NCI-H2227 (cell line): Measurements from ENCODE around the gene CLOCK.

Experiments used
- DNase-seq: peaks from one replicate; lab custom pipeline; 2025; ENCODE audit not compliant: unreplicated experiment; lab: John Stamatoyannopoulos, UW

Gene CLOCK

DNA sequence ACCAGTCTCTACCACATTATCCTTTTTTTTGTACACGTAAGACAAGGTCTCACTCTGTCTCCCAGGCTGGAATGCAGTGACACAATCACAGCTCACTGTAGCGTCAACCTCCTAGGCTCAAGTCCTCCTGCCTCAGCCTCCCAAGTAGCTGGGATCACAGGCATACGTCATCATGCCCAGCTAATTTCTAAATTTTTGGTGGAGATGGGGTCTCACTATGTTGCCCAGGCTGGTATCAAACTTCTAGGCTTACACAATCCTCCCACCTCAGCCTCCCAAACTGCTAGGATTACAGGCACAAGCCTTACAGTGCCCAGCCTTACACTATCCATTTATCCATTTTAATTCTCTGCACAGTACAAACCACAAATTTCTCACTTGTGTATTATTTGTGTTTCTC is 58.0 kb downstream of the CLOCK start:
- no peak for DNase-seq

DNA sequence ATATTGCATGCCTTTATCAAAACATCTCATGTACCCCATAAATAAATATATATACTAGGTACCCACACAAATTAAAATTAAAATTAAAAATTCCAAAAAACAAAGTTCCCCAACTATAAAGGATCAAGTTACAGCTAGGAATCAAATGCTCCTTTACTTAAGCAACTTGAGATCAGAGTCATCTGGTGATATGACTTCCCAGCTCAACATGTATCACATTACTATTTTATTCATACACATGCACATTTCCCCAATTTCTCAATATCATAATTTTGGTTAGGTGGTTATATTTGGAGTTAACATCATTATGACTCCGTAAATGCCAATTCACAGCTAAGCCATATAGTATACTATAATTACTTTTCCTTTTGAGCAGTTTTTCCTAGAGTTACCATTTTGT is 60.9 kb downstream of the CLOCK start:
- no peak for DNase-seq

DNA sequence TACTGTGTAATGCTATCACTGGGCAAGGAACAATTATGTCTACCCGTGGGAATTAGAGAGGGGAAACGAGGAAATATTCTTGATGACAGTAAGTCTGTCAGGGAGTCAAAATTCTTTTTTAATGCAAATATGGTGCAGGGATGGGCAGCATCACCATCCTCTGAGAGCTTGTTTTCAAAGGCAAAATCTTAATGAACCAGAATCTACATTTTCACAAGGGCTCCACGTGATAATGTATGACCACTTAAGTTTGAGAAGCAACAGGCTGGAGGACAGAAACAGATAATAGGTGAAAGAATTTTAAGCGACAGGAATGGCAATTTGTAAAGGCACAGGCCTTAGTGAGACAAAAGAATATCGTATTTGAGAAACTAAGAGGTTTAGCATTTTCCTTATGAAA is 63.4 kb downstream of the CLOCK start:
- no peak for DNase-seq

DNA sequence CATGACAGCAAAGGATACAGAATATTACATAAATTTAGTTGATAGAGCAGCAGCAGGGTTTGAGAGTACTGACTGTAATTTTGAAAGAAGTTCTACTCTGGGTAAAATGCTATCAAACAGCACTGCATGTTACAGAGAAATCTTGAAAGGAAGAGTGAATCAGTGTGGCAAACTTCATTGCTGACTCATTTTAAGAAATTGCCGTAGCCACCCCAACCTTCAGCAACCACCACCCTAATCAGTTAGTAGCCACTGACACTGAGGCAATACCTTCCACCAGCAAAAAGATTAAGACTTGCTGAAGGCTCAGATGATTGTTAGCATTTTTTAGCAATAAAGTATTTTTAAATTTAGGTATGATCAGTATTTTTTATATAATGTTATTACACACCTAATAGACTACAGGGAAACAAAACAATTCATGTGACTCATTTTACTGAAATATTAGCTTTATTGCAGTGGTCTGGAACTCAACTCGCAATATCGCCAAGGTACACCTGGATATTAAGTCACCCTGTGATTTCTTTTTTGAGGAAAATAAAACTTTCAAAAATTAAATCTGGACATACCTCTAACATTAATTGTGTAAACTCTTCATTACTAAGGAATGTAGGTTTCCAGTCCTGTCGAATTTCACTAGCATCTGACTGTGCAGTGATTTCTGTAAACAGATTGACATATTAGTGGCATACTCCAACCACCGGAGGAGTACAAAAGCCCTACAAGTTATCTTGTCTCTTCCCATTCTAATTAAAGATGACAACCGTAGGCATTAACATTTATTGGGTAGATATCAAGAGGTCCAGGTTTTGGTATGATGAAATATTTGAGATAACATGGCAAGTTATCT is 71.1 kb downstream of the CLOCK start:
- DNase-seq, result no peak

DNA sequence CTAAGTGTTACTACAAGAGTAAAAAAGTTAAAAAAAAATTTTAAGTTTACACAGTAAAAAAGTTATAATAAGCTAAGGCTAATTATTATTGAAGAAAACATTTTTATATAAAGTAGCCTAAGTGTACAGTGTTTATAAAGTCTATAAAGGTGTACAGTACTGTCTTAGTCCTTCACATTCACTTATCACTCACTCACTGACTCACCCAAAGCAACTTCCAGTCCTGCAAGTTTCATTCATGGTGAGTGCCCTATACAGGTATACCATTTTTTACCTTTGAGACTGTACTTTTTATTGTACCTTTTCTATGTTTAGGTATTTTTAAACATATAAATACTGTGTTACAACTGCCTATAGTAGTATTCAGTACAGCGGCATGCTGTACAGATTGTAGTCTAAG is 76.7 kb downstream of the CLOCK start:
- no peak for DNase-seq

DNA sequence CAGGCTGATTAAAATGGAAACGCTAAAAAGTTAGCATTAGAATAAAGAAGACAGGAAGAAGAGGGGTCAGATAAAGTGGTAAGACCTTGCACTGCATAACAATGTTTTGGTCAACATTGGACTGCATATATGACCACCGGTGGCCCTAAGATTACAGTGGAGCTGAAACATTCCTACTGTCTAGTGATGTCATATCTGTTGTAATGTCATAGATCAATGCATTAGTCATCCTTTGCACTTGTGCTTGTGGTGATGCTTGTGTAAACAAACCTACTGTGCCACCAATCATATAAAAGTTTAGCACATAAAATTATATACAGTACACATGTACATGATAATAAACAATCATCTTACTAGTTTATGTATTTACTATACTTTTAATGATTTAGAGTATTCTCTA is 78.0 kb downstream of the CLOCK start:
- no peak for DNase-seq

DNA sequence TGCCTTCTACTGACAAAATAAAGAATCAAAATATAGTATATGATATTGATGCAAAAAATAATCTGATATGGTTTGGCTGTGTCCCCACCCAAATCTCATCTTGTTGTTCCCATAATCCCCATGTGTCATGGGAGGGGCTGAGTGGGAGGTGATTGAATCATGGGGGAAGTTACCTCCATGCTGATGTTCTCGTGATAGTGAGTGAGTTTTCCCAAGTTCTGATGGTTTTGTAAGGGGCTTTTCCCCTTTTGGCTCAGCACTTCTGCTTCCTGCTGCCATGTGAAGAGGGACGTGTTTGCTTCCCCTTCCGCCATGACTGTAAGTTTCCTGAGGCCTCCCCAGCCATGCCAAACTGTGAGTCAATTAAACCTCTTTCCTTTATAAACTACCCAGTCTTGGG is 80.7 kb downstream of the CLOCK start:
- no peak for DNase-seq

DNA sequence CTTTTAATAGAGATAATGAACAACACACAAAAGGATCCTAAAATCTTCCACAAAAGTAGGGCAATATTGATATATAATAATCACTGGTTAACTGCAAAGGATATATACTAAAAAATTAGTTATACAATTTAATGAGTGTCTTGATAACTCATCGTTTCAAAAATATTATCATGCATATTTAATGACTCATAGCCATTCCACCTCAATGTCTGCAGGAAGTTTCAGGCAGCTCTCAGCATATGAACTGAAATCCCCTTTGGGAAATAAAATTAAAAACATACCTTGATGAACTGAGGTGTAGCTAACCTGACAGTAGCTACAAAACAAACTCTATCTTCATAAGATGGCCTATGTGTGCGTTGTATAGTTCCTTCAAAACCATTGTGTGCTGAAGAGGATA is 88.1 kb downstream of the CLOCK start:
- no peak for DNase-seq

DNA sequence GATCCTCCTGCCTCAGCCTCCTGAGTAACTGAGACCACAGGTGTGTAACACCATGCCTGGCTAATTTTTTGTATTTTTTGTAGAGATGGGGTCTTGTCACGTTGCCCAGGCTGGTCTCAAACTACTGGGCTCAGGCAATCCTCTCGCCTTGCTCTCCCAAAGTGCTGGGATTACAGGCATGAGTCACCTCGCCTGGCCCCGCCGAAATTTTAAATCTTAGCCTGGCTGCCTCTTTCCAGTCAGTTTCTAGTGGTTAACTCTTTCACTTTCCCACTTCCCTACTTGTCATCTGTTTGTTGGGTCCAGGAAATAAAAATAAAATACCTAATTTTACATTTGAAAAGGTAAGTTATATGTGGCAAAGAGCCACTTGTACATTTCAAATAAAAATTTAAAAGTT is 88.5 kb downstream of the CLOCK start:
- no peak for DNase-seq

DNA sequence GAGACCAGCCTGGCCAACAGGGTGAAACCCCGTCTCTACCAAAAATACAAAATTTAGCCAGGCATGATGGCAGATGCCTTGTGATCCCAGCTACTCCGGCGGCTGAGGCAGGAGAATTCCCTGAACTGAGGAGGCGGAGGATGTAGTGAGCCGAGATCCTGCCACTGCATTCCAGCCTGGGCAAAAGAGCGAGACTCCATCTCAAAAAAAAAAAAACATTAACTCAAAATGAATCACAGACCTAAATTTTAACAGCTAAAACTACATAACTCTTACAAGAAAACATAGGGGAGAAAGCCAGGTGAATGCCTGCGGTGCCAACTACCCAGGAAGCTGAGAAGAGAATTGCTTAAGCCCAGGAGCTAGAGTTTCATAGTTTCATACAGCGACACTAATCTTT is 96.1 kb downstream of the CLOCK start:
- no peak for DNase-seq

DNA sequence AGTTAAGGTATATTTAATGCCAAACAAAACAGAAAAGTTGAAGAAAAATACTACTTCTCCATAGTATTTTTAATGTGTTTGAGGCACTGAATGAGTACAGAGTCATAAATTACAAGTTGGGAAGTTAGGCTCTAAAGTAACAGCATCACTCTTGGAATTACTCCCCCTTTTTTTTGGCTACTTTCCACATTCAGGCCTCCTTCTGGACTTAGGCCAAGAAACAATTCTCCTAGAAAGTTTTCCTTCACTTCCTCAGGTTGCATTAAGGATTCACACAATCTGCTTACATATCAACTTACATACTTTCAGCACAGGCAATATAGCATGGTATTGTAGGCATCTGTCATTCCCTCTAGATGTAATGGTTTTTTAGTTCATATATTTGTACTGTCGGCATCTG is 98.9 kb downstream of the CLOCK start:
- DNase-seq, result no peak

DNA sequence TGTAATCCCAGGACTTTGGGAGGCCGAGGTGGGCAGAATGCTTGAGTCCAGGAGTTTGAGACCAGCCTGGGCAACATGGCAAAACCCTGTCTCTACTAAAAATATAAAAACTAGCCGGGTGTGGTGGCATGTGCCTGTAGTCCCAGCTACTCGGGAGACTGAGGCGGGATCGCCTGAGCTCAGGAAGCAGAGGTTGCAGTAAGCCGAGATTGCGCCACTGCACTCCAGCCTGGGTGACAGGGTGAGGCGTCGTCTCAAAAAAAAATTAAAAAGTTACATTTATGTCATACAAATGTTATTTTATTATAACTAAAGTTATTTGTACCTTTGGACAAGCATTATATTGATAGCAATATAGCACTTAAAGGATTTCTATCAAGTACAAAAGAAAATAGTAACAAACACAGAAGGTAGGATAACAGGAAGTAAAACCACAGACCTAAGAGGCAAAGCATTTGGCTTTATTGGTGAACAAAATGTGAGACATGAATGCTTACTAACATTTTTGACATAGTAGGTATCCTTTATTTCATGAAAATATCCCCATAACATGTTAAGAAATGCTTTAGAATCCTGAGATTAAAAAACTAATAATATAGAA is 99.5 kb downstream of the CLOCK start:
- DNase-seq, result no peak

DNA sequence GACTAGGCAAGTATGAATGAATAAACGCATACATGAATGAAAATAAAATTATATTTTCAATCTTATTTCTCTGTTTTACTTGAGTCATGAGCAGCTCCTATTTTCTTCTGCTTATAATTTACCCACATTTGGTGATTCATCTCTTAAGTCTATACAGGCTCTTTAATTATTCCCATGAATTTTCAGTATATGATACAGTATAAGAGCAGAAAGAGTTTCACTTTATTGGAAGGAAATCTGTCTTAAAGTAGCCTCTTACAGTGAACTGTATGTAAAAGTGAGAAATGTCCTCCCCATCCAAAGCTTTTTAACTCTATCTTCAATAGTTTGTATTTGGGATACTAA is 100.2 kb downstream of the CLOCK start:
- DNase-seq, result no peak

DNA sequence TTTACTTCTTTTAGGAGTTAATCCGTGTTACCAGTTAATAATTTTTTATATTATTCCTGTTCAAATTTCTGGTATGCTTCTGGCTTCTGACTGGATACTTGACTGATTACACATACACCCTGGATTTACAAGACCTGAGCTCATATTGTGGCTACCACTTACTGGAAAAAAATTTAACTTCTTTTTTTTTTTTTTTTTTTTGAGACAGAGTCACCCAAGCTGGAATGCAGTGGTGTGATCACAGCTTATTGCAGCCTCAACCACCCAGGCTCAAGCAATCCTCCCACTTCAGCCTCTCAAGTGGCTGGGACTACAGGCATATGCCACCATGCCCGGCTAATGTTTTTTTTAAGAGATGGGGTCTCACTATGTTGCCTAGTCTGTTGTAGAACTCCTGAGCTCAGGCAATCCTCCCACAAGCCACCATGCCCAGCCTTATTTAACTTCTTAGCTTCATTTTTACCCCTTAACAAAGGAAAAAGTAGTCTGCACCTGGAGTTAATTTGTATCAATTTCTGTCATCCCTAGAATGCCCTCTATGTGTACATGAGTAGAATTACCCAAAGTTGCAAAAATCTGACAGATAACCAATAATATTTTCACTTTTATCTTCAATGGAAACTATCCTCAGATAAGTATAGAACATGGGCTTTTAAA is 100.7 kb downstream of the CLOCK start:
- DNase-seq, result no peak

DNA sequence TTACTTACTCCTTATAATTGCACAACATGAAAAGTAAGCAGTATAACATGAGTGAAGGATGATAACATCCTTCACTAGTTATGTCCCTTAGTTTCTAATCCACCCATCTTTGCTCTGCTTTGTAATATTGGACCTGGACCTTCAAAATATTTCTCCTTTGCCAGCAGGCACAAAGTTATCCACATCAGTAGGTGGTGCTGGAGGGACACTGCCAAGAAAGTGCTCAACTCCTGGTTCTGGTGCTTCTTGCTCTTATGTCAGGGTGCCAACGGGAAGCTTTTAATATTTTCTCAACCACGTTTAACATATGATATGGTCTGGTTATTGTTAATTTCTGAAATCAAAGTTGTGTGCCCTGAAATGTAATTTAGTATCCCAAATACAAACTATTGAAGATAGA is 101.9 kb downstream of the CLOCK start:
- DNase-seq, result no peak

DNA sequence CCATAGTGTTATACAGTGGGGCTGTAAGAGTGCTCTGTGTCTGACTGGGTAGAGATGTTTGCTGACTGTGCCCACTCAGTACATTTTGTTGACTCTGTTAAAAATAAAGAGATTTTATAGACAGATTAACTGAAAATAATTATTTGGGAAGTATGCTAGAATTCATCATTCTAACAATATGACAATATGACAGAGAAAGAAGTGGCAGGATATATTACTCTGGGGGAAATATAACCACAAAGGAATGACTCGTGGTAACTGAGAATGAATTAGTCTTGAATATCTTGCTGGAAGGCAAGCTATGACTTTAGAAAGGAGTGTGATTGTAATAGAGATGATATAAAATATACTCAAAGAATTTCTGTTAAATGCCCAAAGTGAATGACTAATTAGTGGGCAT is 104.2 kb downstream of the CLOCK start:
- DNase-seq, result no peak

DNA sequence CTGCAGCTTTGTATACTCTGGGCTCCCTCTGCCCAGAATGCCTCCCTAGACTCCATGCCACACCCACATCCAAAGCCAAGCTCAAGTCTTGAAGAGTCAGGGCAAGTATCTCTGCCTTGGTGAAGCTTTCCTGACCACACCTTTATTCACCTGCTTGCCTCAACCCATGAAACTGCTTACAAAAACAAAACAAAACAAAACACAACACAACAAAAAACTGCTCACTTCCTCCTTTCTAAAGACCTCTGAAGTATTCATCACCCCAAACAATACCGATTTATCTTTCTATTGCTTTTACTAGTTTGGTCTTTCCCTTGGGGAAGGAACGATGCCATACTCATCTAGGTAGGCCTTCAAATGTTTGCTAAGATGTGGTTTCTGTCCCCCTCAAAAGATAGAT is 105.9 kb downstream of the CLOCK start:
- DNase-seq, result no peak

DNA sequence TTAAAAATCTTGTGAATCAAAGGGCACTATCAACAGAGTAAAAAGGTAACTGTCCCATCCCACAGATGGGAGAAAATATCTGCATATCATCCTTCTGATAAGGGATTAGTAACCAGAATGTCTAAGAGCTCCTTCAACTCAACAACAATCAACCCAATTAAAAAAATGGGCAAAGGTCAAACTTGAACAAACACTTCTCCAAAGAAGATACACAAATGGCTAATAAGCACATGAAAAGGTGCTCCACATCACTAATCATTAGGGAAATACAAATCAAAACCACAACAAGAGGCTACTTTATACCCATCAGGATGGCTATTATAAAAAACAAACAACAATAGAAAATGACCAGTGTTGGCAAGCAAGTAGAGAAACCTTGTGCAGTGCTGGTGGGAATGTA is 107.7 kb downstream of the CLOCK start:
- no peak for DNase-seq

DNA sequence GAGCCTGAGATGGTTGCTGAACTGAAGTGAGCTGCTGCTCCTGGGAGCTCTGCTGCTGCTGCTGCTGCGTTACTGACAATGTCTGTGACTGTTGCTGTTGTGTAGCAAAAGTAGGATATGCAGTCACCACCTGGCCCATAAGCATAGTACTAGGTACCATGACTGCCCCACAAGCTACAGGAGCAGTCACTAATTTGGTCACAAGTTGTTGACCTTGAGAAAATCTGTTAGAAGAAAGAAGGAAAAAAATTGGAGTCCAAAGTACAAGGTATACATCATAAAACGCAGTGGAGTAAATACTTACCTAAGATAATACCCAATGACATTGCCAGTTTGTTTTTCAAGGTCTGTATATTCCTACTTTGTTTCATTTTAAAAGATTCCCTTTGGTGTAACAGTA is 108.4 kb downstream of the CLOCK start:
- DNase-seq, result no peak

DNA sequence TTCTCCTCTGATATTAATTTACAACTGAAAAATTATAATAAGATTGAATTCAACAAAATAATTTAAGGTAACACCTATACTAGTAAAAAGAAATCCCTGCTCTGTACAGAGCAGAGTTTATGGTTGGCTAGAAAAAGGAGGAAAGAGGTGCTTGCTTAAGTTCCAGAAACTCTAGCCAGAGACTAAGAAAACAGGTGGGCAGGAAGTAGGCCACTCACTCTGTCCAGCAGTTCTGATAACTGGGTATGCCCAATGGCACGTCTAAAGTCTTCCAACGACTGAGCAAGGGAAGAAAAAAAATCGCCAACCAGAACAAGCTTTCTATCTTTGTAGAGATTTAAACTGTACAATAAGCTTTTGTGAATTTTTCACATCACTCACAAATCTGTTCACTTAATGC is 108.9 kb downstream of the CLOCK start:
- no peak for DNase-seq

DNA sequence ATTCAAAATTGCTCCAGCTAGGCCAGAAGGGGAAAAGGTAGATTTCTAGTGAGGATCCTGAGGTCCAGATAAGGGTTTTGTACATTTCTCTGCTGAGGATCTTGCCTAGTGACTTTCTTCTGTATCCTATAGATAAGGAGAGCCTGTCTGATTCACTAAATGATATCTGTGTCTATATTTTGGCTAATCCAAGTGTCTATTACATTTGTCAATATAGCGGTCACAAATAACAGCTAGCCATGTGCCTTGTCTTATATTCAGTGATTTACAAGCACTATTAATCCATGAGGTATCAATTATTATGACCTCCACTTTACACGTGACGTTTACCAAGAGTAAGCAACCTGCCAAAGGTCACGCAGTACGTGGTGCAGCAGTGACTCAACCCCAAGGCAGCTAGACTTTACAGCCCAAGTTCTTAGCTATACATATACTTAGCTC is 109.3 kb downstream of the CLOCK start:
- DNase-seq, result no peak

DNA sequence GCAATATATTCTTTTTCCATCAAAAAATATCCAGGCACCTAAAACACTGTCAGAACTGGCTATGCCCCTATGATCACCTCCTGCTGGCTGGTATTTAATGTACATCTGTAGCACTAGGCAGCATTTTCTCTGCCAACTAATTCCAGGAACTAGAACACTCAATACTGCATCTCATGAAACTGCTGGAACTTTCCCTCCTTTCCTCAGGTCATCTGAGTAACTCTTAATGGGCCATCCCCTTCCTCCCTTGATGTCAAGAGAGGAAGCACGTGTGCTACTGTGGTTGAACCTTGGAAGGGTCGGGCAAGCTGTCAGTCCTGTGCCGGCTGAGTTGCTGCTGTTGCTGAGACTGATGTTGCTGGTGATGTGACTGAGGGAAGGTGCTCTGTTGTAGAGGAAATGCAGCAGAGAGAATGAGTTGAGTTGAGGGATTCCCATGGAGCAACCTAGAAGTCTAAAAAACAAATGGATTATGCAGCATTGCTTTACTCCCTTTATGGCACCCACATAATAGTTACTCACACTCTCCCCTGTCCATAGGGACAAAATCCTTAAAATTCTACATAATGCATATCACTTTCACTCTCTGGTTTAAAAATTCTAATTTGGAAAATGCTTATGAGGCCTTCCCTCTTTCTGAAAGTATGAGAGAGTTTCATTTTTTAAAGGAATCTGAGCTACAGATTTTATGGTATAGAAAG is 111.4 kb downstream of the CLOCK start:
- DNase-seq, result no peak
